ENCODE data around the gene CCHCR1.
"Not testable (repeated sequence)": the region's sequence is repeated elsewhere in the genome, so short reads cannot be mapped to it uniquely, and the experiment has no call there.

Gene CCHCR1, protein sequence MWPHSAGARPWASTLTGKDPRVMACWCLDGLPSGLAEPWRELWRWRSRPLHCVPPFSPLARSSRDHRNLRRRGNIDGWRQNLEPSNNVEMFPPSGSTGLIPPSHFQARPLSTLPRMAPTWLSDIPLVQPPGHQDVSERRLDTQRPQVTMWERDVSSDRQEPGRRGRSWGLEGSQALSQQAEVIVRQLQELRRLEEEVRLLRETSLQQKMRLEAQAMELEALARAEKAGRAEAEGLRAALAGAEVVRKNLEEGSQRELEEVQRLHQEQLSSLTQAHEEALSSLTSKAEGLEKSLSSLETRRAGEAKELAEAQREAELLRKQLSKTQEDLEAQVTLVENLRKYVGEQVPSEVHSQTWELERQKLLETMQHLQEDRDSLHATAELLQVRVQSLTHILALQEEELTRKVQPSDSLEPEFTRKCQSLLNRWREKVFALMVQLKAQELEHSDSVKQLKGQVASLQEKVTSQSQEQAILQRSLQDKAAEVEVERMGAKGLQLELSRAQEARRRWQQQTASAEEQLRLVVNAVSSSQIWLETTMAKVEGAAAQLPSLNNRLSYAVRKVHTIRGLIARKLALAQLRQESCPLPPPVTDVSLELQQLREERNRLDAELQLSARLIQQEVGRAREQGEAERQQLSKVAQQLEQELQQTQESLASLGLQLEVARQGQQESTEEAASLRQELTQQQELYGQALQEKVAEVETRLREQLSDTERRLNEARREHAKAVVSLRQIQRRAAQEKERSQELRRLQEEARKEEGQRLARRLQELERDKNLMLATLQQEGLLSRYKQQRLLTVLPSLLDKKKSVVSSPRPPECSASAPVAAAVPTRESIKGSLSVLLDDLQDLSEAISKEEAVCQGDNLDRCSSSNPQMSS

DNA sequence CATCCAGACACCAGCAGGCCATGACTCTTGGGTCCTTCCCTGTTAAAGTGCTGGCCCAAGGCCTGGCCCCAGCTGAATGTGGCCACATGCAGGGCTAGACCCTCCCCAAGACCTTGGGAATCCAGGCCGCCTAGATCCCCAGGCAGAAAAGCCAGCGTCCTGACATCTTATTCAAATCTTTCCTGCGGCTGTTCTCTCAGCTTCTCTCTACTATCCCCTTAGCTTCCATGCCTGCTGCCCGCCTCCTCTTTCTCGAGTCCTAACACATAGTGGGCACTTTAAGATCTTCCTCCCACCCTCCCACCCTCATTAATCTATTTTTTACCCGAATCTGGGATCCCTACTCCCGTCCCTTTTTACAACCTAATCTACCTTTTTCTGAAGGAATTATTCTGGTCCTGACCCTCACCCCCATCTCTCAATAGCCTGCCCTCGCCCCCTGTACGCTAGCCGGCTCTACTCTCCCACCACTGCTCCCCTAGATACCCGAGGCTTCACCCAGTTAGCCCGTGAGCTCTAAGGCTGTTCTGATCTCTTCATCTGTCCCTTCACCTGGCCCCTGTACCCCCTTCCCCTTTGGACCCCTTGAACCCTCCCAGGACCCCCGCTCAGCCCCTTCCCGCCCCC, at the start of gene CCHCR1:
Gene CCHCR1 (minus strand): TSS at position 290 of the 627 bp plus-strand sequence. CDS start 202 bp downstream, at position 88.
- DNase-seq = no peak

DNA sequence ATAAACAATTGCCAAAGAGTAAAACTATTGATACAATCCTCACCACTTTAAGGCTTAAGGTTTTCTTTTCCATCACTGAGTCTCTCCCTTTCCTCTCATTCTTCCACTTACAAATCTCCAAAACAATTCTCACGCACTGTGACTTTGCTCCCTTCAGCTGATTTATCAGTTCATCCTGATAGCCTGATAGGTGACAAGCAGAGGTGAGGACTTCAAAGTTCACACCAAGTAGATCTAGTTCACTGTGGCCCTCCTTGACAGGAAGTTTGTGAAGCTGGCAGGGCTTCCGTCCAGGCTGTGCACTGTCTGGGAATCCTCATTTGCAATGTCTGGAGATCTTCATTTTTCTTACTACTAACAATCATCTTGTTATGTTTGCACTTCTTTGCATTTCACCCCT, 48.0 kb upstream of the CCHCR1 start:
- DNase-seq = no peak

GRCh38 chr6:31204751-31205145, 47.1 kb upstream of the CCHCR1 start:
- DNase-seq = no peak

GRCh38 chr6:31203345-31203979, 45.9 kb upstream of the CCHCR1 start:
- peak; percentile 91 for DNase-seq

DNA sequence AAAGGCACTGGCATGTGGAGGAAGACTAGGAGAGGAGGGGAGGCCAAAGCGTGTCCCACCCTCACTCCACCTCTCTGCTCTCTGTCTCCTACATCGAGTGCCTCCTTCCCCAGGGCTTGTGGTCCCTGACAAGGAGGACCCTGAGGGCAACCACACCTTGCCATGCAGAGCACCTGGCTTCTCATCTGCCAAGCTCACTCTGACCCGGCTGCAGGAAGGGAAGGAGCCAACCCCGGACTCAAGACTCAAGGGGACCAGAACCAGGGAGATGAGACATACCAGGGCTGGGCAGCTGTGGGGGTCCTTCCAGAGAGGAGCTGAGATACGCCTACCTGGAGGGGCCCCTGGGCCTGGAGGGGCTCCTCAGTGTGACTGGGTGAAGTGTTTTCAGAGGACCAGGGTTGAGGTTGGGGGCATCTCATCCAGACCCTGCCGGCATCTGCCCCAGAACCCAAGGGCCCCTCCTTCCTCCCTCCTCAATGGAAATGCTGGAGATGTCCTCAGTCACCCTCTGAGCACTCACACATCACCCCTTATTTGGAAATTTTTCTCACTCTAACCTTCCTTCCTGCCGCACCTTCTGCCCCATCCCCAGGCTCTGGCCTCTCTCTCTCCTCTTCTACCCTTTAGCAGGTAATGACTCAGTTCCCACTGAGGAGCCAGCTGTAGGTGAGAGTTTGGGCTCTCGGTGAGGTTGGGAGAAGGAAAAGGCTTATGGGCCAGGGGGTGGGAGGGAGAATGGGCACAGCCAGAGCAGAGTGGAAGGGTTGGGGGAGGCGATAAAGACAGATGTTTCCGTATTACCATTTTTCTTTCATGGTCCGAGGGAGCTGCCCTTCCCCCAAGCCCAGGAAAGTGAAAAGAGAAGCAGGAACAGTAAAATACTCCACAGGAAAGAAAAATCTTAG, 44.9 kb upstream of the CCHCR1 start:
- DNase-seq = peak; percentile 59

DNA sequence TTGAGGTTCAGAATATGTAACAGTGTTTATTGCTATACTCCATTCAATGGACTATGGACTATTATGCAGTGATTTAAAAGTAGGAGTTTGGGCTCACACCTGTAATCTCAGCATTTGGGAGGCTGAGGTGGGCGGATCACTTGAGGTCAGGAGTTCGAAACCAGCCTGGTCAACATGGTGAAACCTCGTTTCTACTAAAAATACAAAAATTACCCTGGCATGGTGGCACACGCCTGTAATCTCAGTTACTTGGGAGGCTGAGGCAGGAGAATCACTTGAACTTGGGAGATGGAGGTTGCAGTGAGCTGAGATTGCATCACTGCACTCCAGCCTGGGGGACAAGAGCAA, 41.5 kb upstream of the CCHCR1 start:
- not testable (repeated sequence) for DNase-seq

GRCh38 chr6:31197559-31198305, 40.1 kb upstream of the CCHCR1 start:
- peak; percentile 95 for DNase-seq

DNA sequence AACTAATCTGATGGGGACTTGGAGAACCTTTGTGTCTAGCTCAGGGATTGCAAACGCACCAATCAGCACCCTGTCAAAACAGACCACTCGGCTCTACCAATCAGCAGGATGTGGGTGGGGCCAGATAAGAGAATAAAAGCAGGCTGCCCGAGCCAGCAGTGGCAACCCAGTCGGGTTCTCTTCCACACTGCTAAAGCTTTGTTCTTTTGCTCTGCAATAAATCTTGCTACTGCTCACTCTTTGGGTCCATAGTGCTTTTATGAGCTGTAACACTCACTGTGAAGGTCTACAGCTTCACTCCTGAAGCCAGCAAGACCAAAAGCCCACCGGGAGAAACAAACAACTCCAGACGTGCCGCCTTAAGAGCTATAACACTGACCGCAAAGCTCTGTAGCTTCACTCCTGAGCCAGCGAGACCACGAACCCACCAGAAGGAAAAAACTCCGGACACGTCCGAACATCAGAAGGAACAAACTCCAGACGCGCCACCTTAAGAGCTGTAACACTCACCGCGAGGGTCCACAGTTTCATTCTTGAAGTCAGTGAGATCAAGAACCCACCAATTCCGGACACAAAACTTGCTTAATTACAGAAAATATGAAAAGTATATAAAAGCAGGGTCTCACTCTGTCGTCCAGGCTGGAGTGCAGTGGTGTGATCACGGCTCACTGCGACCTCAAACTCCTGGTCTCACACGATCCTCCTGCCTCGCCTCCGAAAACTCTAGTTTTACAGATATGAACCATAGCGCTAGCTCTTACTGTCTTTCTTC, 38.8 kb upstream of the CCHCR1 start:
- DNase-seq = not testable (repeated sequence)

- not testable (repeated sequence) for DNase-seq
These were observed 37.8 kb upstream of the CCHCR1 start for GRCh38 chr6:31195308-31195979.

- DNase-seq = no peak
These were observed 36.6 kb upstream of the CCHCR1 start for GRCh38 chr6:31194061-31194834.

DNA sequence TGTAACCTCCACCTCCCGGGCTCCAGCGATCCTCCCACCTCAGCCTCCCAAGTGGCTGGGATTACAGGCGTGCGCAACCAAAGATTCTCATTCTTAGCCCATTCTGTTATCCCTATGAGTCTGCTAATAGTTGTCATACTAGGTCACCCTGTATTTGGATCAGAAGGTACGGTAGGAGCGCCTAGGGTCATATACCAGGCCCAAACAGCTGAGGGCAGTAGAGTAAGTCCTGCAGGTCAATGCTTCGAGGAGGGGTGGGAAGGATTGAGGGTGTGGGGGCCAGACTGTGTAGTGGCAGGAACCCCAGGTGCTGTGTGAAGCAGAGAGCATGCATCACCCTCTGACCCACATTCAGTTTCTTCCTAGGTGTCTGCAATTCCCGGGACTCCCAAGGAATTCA, 35.6 kb upstream of the CCHCR1 start:
- no peak for DNase-seq

GRCh38 chr6:31192431-31193105, 35.0 kb upstream of the CCHCR1 start:
- DNase-seq = peak; percentile 81

DNA sequence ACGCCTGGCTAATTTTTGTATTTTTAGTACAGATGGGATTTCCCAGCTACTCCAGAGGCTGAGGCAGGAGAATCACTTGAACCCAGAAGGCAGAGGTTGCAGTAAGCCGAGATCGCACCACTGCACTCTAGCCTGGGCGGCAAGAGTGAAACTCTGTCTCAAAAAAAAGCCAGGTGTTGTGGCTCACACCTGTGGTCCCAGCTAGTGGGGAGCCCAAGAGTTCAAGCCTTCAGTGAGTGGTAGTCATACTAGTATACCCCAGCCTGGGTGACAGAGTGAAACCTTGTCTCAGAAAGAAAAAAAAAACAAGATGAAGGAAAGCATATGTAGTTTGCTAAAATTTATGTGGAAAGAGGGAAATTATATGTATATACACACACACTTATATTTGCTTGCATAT, 32.9 kb upstream of the CCHCR1 start:
- DNase-seq = no peak

DNA sequence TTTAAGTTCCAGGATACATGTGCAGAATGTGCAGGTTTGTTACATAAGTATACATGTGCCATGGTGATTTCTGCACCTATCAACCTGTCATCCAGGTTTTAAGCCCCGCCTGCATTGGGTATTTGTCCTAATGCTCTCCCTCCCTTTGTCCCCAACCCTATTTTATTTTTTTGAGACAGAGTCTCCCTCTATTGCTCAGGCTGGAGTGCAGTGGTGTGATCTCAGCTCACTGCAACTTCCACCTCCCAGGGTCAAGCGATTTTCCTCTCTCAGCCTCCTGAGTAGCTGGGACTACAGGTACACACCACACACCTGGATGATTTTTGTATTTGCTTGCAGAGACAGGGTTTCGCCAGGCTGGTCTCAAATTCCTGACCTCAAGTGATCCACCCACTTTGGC, 31.6 kb upstream of the CCHCR1 start:
- DNase-seq = not testable (repeated sequence)

DNA sequence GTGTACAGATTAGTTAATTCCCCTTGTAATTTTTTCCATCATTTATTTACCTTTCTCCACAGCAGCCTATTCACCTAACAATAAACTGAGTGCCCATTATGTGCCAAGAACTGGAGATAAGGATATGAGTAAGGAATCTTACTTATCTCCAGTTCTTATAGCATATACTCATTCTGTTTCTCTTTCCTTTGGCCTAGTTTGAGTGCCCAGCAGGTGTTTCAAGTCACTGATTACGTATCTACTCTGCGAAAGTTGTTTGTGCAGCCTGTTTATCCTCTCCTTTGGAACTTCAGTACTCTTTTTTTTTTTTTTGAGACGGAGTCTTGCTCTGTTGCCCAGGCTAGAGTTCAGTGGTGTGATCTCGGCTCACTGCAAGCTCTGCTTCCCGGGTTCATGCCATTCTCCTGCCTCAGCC, 30.2 kb upstream of the CCHCR1 start:
- no peak for DNase-seq

DNA sequence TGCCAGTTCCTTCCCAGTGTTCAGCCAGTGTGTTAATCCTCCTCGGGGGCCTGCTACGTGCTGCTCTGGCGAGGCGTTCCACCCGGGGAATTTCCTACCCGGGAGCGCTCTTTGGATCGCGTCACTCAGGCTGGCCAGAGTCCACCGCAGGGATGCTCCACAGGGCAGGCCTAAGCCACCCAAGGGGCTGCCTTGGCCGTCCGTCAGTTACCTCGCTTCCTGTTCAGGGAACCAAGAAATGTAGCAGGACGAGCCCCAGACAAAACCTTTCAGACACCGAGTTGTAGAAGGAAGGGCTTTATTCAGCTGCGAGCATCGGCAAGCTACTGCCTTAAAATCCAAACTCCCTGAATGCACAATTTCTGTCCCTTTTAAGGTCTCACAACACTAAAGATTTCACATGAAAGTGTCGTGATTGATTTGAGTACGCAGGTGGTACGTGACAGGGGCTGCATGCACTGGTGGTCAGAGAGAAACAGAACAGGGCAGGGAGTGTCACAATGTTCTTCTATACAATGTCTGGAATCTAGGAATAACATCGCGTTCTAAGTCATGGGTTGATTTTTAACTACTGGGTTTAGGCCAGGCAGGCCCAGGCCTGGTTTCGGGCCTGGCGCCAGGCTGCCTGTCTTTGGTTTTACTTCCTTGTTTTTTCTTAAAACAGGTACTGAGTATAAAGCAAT, 28.6 kb upstream of the CCHCR1 start:
- DNase-seq = no peak

- DNase-seq = not testable (repeated sequence)
These were observed 28.1 kb upstream of the CCHCR1 start for GRCh38 chr6:31185695-31186051.

DNA sequence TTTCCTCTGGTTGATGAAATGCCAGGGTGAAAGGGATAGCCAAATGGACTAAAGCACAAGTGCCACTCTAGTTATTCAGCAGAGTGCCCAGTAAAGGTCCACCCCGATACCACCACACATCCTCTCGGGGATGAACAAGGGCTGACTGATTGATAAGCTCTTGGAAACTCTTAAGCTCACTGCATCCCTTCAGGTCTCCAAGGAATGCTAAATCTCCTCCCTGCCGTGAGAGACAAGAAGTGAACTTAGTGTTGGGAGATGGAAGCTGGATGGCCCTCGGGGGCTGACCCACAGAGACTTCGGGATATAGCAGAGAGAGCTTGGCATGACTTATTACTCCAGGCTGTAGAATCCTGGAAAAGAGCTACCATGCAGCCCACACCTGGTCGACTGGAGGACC, 26.3 kb upstream of the CCHCR1 start:
- DNase-seq = not testable (repeated sequence)
